ENCODE measurements around the gene MPIG6B. TPM values are rescaled to one million over a fixed set of nuclear protein-coding genes. Genes with fewer than 3 reads are reported as not detected.

The MPIG6B gene
- total RNA-seq, 4 donors from 2014 or later, result 0.54 TPM; not detected in 3

DNA sequence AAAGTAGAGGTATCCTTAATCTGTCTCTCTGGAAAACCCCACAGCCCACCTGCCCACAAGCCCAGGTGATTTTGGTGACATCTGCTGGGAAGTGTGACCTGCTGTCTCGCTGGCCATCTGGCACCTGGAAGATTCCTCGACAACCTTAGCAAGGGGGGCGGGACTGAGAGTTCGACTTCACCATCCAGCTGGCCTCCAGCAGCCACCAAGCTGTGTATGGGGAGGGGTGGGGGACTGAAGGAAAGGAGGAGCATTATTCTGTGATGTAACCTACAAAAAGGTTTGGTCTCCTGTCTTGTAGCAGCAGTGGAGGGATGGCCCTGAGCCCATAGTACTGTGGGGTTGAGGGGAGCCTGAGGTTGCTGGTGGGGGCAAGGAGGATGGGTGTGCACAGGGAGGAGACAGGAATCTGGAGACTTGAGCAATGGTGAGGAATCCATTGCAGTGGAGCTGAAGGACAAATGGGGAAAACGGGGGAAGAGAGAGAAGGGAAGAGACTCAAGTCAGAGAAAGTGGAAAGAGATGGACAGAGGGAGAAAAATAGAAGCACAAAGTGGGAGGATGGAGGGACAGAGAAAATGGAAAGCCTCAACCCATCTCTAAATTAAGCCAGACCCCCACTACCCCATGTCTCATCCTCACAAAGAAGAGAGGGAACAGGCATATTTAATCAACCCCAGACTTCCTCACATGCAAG lies 12.5 kb upstream of the MPIG6B start:
- no peak overlapping the region for H3K4me3 ChIP-seq
- H3K27ac ChIP-seq, result no peak overlapping the region
- no peak for ATAC-seq
- TF ChIP-seq POLR2AphosphoS5 (IDR thresholded peaks at IDR 0.05), result no peak
- no peak for TF ChIP-seq POLR2A (IDR thresholded peaks at IDR 0.05)
- WGBS, 2 donors (ENCODE audit: low coverage in 1 of 2), result 55 to 58% methylated on average over 1 of the region's 5 CpGs
- H3K36me3 ChIP-seq, result no peaks in the 10 kb centered on the region
- H3K27me3 ChIP-seq, result peaks cover 8% of the 10 kb centered on the region
- no peaks in the 10 kb centered on the region for H3K4me1 ChIP-seq
- H3K9me3 ChIP-seq, result no peaks in the 10 kb centered on the region

DNA sequence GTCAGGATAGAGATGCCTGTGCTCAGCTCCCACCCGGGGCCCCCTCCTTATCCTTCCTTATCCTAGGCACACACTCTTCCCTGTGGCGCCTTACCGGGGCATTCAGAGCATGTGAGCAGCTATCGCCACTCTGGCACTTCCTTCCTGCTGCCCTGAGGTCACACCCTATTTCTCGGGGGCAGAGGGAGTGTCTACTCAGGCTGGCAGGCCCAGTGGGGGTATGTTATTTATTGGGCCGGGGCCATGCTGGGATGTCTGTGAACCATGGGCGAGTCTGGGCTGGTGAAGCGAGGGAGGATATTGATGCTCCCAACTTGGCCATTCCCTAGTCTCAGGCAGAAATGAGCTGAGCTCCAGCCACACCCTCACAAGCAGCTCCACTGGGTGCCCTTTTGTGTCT lies 11.9 kb upstream of the MPIG6B start:
- Histone ChIP-seq H3K27ac (no peak overlapping the region), H3K27me3 (peaks cover 8% of the 10 kb centered on the region), H3K36me3 (no peaks in the 10 kb centered on the region), H3K4me1 (no peaks in the 10 kb centered on the region), H3K9me3 (no peaks in the 10 kb centered on the region), H3K4me3 (no peak overlapping the region)
- ATAC-seq, result no peak
- TF ChIP-seq POLR2A (IDR thresholded peaks at IDR 0.05), result no peak
- 72 to 79% methylated on average over 4 of the region's 8 CpGs for WGBS, 2 donors (ENCODE audit: low coverage in 1 of 2)

DNA sequence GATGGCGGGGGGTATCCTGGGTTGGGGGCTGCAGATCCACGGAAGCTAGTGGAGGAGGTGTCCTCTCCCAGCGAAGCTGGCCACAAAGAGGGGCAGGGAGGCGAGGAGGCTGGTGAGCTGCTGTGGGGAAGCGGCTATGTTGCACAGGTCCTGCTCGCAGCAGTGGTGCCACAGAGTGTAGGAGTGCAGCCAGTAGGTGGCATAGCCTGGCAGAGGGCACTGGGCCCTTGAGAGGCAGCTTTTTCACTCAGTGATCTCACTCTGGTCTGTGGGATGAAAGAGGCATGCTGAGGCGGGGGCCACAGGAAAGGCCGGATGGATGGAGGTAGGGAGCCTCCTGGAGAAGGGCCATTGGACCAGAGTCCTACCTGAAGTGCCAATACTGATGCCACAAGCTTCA lies 10.9 kb upstream of the MPIG6B start:
- WGBS, 2 donors (ENCODE audit: low coverage in 1 of 2), result 69 to 85% methylated on average over 4 to 7 of the region's 8 CpGs
- H3K4me1 ChIP-seq, result no peaks in the 10 kb centered on the region
- H3K36me3 ChIP-seq, result no peaks in the 10 kb centered on the region
- no peaks in the 10 kb centered on the region for H3K9me3 ChIP-seq
- TF ChIP-seq POLR2AphosphoS5 (IDR thresholded peaks at IDR 0.05) (no peak), EP300 (IDR thresholded peaks at IDR 0.05) (no peak), POLR2A (IDR thresholded peaks at IDR 0.05) (no peak)
- TF ChIP-seq, protein P1, sequence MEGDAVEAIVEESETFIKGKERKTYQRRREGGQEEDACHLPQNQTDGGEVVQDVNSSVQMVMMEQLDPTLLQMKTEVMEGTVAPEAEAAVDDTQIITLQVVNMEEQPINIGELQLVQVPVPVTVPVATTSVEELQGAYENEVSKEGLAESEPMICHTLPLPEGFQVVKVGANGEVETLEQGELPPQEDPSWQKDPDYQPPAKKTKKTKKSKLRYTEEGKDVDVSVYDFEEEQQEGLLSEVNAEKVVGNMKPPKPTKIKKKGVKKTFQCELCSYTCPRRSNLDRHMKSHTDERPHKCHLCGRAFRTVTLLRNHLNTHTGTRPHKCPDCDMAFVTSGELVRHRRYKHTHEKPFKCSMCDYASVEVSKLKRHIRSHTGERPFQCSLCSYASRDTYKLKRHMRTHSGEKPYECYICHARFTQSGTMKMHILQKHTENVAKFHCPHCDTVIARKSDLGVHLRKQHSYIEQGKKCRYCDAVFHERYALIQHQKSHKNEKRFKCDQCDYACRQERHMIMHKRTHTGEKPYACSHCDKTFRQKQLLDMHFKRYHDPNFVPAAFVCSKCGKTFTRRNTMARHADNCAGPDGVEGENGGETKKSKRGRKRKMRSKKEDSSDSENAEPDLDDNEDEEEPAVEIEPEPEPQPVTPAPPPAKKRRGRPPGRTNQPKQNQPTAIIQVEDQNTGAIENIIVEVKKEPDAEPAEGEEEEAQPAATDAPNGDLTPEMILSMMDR (IDR thresholded peaks at IDR 0.05), result no peak
- no peak overlapping the region for H3K27ac ChIP-seq
- ATAC-seq, result no peak
- H3K27me3 ChIP-seq, result peaks cover 8% of the 10 kb centered on the region
- no peak overlapping the region for H3K4me3 ChIP-seq

DNA sequence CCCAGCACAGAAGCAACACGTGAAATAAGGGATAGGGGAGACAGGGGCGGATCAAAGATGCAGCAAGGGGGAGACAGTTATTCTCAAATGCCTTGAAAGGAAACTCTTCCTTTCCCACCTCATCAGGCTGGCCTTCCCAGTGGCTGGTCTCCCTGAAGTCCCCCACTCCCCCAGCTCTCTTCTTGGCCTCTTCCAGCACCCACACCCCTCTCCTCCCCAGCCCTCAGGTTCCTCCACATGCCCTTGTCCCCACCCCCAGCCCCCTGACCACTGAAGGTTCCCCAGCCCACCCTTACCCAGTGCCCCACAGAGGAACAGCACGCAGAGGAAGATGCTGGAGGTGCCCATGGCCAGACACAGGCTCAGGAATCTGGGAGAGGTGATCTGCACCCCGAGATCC lies 9.7 kb upstream of the MPIG6B start:
- no peak overlapping the region for H3K4me3 ChIP-seq
- H3K27ac ChIP-seq, result no peak overlapping the region
- no peaks in the 10 kb centered on the region for H3K9me3 ChIP-seq
- no peaks in the 10 kb centered on the region for H3K36me3 ChIP-seq
- peaks cover 8% of the 10 kb centered on the region for H3K27me3 ChIP-seq
- H3K4me1 ChIP-seq, result no peaks in the 10 kb centered on the region
- no peak for ATAC-seq
- WGBS, 2 donors (ENCODE audit: low coverage in 1 of 2), result 31 to 77% methylated on average over 2 of the region's 4 CpGs
- TF ChIP-seq POLR2AphosphoS5 (IDR thresholded peaks at IDR 0.05) (no peak), EP300 (IDR thresholded peaks at IDR 0.05) (no peak), POLR2A (IDR thresholded peaks at IDR 0.05) (no peak)
- TF ChIP-seq, protein P1 (IDR thresholded peaks at IDR 0.05), result no peak

DNA sequence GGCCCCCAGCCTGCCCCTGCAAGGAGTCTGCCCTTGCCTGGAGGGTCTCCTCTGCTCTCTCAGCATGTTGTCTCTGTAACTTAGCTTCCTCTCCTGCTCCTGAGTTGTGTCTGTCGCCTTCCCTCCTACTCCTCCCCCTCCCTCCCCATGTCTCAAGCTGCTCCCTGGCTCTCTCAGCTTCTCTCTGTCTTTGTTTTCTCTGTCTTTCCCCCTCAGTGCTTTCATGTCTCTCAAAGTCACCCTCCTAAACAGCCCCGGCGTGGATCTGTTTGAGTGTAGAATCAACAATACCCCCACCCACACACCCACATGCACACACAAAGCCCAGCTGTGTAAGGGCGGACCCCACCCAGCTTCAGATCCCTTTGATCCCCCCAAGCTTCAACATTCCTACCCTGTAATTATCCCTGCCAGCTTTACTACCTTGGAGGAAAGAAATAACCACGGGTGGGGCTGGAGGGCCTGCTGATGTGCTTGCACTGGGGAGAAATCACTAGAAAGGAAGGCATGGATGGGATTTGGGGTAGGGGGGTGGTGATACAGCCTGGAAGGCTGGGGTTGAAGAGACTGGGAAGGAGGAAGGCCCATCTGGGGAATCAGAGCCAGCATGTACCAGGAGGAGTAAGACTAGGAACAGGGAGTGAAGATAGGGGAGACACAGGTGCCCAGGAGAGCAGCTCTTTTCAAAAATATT lies 9.0 kb upstream of the MPIG6B start:
- no peaks in the 10 kb centered on the region for H3K36me3 ChIP-seq
- H3K27me3 ChIP-seq, result peaks cover 8% of the 10 kb centered on the region
- H3K27ac ChIP-seq, result no peak overlapping the region
- TF ChIP-seq EP300 (IDR thresholded peaks at IDR 0.05), result no peak
- TF ChIP-seq, protein P1 (IDR thresholded peaks at IDR 0.05), result no peak
- TF ChIP-seq POLR2AphosphoS5 (IDR thresholded peaks at IDR 0.05), result no peak
- TF ChIP-seq POLR2A (IDR thresholded peaks at IDR 0.05), result no peak
- WGBS, 2 donors (ENCODE audit: low coverage in 1 of 2), result 21 to 44% methylated on average over 3 to 4 of the region's 5 CpGs
- H3K4me1 ChIP-seq, result no peaks in the 10 kb centered on the region
- H3K4me3 ChIP-seq, result no peak overlapping the region
- no peak for ATAC-seq
- no peaks in the 10 kb centered on the region for H3K9me3 ChIP-seq

Data from gastroesophageal sphincter (tissue), 4 donors.